Bronchial epithelial cell (primary cell): Measurements from ENCODE around the gene NIN. TPM values are rescaled to one million over a fixed set of nuclear protein-coding genes. Genes with fewer than 3 reads are reported as not detected.
A peak's percentile ranks its signal among the peaks of the same experiment; 100 is the strongest.

Experiments used
- DNase-seq: peaks from one replicate; pipeline ENCODE4 v3.0.0-alpha.2; 2010; ENCODE audit warnings: low read depth
- FAIRE-seq: peaks from 2 replicates; lab custom pipeline; 2011; peaks lifted over from hg19 to GRCh38; lab: Jason Lieb, UNC
- H3K27me3 ChIP-seq: 2 replicates; pipeline ENCODE4 v1.5.1; 2011; ENCODE audit warnings: low read length; ENCODE audit not compliant: control insufficient read depth, insufficient read depth
- H3K36me3 ChIP-seq: 2 replicates; pipeline ENCODE4 v1.5.1; 2011; ENCODE audit warnings: low read length; ENCODE audit not compliant: control insufficient read depth, insufficient read depth
- H3K4me3 ChIP-seq: 2 replicates; pipeline ENCODE4 v1.5.1; 2011; ENCODE audit warnings: mild to moderate bottlenecking, low read depth, low read length, control low read depth
- CTCF ChIP-seq: IDR thresholded peaks from 2 replicates; pipeline ENCODE4 v1.5.1; 2011; ENCODE audit warnings: mild to moderate bottlenecking, moderate library complexity, low read length, control low read depth, inconsistent platforms; ENCODE audit not compliant: insufficient read depth, severe bottlenecking
- total RNA-seq: library from RNA; depleted of rRNA; stranded (reverse); fragments of >200 nt; gene quantifications from 2 replicates; pipeline ENCODE4 v1.2.1, GENCODE V29; 2014

The NIN gene
- total RNA-seq, 1 donor from 2014 or later, result 16.8 TPM

GRCh38 chr14:50846226-50846880 lies 15.4 kb upstream of the NIN start:
- FAIRE-seq, result no peak
- no peaks in the 10 kb centered on the region for H3K27me3 ChIP-seq
- peak; percentile 59 for DNase-seq
- TF ChIP-seq CTCF, result no peak
- no peaks in the 10 kb centered on the region for H3K36me3 ChIP-seq
- no peak overlapping the region for H3K4me3 ChIP-seq

- DNase-seq (no peak), FAIRE-seq (no peak)
- no peak for TF ChIP-seq CTCF
- Histone ChIP-seq H3K36me3 (no peaks in the 10 kb centered on the region), H3K27me3 (no peaks in the 10 kb centered on the region), H3K4me3 (no peak overlapping the region)
These were observed 14.2 kb upstream of the NIN start for GRCh38 chr14:50845166-50845565.

DNA sequence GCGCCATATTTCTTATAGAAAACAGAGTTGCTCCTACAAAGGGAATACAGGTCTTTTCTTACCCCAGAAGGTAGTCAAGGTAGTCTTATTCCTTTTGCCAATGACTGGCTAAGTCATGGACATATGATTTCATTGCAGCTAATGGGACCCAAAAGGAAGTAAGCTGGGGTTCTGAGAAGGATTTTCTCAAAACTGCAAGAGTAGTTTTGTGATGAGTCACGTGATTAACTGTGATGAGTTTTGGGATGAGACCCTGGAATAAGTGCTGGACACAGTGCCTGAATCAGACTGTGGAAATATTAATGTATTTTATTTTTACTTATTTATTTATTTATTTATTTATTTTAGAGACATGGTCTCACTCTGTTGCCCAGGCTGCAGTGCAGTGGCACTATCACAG lies 13.4 kb upstream of the NIN start:
- FAIRE-seq (no peak), DNase-seq (no peak)
- Histone ChIP-seq H3K4me3 (no peak overlapping the region), H3K36me3 (no peaks in the 10 kb centered on the region), H3K27me3 (no peaks in the 10 kb centered on the region)
- TF ChIP-seq CTCF, result no peak

DNA sequence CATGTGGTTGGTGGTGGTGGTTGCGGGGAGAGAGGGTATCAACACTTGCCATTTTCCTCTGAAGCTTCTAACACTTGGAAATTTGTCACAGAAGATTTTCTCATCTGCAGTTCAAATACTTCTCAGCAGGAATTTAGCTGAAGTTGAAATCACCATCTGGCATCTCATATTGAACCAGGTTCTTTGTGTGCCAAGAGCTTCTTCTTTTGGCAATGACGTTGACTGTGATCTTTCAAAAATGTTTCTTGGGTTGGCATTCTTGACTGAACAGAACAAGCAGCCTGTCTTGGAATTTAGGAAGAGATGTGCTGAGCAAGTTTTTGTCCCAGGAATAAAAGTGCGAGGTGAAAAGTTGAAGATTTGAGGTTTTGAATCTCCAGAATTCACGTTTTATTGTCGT lies 8.7 kb upstream of the NIN start:
- DNase-seq (no peak), FAIRE-seq (peak; percentile 28)
- Histone ChIP-seq H3K4me3 (no peak overlapping the region), H3K27me3 (no peaks in the 10 kb centered on the region), H3K36me3 (no peaks in the 10 kb centered on the region)
- no peak for TF ChIP-seq CTCF

DNA sequence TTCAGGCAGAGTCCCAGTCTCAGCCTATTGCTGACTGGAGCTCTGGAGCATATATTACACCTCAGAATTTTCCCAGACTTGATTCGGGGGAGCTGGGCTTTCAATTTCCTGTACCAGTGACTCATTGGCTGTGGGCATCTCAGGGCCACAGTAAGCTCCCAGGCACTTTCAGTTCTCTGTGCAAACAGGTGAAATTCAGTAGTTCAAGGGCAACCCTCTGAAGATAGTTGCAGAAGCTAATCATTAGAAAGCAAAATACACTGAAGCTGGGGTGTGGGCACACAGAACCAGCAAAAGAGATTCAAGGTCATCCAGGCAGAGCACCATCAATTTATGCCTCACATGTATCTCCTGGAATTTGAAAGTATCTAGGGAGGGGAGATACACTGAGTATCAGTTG lies 8.1 kb upstream of the NIN start:
- DNase-seq (peak; percentile 33), FAIRE-seq (no peak)
- H3K36me3 ChIP-seq, result no peaks in the 10 kb centered on the region
- no peak overlapping the region for H3K4me3 ChIP-seq
- no peak for TF ChIP-seq CTCF
- H3K27me3 ChIP-seq, result no peaks in the 10 kb centered on the region
